ENCODE measurements around the gene PLEKHG3.

The PLEKHG3 gene

DNA sequence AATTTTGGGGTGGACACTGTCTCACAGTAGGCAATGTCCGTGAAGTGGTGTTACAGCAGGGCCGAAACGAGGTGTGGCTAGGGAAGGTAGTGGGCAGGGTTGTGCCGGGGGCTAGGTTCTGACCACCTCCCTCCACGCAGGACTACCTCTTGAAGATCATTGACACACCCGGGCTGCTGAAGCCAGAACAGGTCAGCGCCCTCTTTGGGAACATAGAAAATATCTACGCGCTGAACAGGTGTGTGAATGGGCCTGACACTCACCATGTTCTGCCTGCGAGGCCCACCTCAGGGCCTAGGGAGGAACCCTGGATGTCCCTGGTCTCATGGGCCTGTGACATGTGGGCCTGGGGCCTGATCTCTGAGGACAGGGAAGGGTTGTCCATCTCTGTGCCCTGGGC, 24.6 kb downstream of the PLEKHG3 start:
- ChIA-PET POLR2A (no interaction called here), CTCF (no interaction called here)
- no peak overlapping the region for H3K4me3 ChIP-seq (ENCODE audit: low read depth, low read length)
- TF ChIP-seq, protein P1, sequence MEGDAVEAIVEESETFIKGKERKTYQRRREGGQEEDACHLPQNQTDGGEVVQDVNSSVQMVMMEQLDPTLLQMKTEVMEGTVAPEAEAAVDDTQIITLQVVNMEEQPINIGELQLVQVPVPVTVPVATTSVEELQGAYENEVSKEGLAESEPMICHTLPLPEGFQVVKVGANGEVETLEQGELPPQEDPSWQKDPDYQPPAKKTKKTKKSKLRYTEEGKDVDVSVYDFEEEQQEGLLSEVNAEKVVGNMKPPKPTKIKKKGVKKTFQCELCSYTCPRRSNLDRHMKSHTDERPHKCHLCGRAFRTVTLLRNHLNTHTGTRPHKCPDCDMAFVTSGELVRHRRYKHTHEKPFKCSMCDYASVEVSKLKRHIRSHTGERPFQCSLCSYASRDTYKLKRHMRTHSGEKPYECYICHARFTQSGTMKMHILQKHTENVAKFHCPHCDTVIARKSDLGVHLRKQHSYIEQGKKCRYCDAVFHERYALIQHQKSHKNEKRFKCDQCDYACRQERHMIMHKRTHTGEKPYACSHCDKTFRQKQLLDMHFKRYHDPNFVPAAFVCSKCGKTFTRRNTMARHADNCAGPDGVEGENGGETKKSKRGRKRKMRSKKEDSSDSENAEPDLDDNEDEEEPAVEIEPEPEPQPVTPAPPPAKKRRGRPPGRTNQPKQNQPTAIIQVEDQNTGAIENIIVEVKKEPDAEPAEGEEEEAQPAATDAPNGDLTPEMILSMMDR (IDR thresholded peaks at IDR 0.05; ENCODE audit: insufficient read depth, low read length, missing control alignments): no peak
- DNase-seq (ENCODE audit: low read depth, low spot score): no peak

DNA sequence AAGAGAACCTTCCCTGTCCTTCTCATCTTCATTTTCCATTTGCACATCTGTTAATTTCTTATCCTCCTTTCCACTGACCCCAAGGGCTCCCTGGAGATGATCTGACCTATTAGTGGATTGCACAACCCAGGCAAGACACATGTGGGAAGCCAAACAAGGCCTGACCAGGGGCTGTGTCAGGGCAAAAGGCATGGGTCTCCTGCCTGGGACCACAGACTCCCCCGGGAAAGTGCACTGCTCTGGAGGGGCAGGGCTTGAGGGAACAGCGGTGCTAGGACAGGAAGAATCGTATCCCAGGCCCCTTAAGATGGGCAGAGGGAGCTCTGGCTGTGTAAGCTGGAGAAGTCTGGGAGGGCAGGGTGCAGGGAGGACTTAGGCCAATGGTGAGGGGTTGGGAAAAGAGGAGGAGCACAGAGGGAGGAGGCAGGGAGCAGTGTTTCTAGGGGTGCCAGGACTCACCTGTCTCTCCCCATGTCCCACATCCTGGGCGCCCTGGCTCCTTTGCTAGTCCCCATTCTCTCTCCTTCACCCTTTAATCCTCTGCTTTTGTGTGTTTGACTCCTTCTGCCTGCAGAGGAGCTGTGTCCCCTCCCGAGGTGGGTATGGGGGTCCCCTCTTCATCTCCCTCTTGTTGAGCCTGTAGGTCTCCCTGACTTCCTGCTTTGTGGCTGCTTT, 25.3 kb downstream of the PLEKHG3 start:
- CTCF ChIA-PET: no interaction called here
- TF ChIP-seq, protein P1 (IDR thresholded peaks at IDR 0.05; ENCODE audit: insufficient read depth, low read length, missing control alignments): no peak
- POLR2A ChIA-PET: no interaction called here
- DNase-seq (ENCODE audit: low read depth, low spot score): no peak
- no peak overlapping the region for H3K4me3 ChIP-seq (ENCODE audit: low read depth, low read length)

DNA sequence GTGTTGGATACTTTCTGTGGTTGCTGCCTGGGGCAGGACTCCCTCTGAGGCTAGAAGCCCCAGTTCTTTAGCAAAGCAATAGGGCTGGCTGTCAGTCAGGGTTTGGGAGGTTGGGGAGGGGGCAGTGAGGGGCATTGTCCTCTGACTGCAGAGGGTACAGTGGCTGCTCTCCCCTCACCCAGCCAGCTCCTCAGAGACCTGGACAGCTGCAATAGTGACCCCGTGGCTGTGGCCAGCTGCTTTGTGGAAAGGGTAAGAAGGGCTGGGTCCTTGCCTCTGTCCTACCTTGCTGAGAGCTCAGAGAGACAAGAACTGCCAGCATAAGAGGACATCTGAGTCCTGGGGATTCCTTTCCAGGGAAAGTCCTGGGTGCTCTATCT, 25.8 kb downstream of the PLEKHG3 start:
- no peak for DNase-seq (ENCODE audit: low read depth, low spot score)
- TF ChIP-seq, protein P1 (IDR thresholded peaks at IDR 0.05; ENCODE audit: insufficient read depth, low read length, missing control alignments): no peak
- CTCF ChIA-PET: no interaction called here
- POLR2A ChIA-PET: no interaction called here
- H3K4me3 ChIP-seq (ENCODE audit: low read depth, low read length): no peak overlapping the region

DNA sequence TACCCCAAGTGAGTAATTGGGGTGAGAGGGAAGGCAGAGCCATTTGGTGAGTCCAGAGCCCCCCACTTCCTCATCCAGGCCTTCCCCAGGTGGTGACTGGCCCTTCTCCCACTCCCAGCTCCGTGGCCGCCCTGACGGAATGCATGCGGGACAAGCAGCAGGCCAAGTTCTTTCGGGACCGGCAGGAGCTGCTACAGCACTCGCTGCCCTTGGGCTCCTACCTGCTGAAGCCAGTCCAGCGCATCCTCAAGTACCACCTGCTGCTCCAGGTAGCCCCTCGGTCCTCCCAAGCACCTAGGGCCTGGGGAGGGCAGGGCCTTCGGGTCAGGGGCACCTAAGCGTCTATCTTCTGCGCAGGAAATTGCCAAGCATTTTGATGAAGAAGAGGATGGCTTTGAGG, 26.5 kb downstream of the PLEKHG3 start:
- TF ChIP-seq, protein P1 (IDR thresholded peaks at IDR 0.05; ENCODE audit: insufficient read depth, low read length, missing control alignments): no peak
- ChIA-PET CTCF (no interaction called here), POLR2A (no interaction called here)
- no peak overlapping the region for H3K4me3 ChIP-seq (ENCODE audit: low read depth, low read length)
- DNase-seq (ENCODE audit: low read depth, low spot score): no peak

DNA sequence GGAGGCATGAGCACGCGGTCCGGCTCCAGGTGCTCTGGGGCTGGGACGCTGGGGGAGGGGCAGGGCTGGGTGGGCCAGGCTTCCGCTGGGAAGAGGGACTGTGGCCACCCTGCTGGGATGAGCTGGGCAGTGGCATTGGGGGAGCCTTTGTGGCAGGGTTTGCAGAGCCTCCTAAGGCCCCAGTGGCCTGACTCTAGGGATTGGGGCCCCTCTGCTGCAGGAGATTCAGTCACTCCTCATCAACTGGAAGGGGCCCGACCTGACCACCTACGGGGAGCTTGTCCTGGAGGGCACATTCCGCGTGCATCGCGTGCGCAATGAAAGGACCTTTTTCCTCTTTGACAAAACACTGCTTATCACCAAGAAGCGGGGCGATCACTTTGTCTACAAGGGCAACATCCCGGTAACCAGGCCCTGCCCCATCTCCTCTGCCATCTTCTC, 26.9 kb downstream of the PLEKHG3 start:
- DNase-seq (ENCODE audit: low read depth, low spot score): no peak
- TF ChIP-seq, protein P1 (IDR thresholded peaks at IDR 0.05; ENCODE audit: insufficient read depth, low read length, missing control alignments): no peak
- ChIA-PET CTCF (interaction anchor here (1.3 kb wide), 1 partner anchor 10 kb away, joined by 4 read pairs; no protein-coding TSS in a partner anchor), POLR2A (no interaction called here)
- no peak overlapping the region for H3K4me3 ChIP-seq (ENCODE audit: low read depth, low read length)

DNA sequence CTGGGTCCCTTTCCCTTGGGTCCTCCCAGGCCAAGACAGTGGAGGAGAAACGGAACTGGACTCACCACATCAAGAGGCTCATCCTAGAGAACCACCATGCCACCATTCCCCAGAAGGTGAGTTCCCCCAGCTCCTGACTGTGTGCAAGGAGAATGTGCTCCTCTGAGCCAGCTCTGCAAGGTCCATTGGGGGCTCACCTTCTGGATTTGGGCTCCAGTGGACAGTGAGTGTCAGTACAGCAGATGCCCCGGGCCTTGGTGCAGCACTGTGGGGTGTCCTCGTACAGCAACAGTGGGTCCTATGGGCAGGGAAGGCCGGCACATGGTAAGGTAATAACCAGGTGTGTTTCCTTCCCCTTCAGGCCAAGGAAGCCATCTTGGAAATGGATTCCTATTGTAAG, 27.8 kb downstream of the PLEKHG3 start:
- POLR2A ChIA-PET: no interaction called here
- H3K4me3 ChIP-seq (ENCODE audit: low read depth, low read length): no peak overlapping the region
- no peak for DNase-seq (ENCODE audit: low read depth, low spot score)
- CTCF ChIA-PET: interaction anchor here (1.3 kb wide), 1 partner anchor 11 kb away, joined by 4 read pairs; no protein-coding TSS in a partner anchor
- TF ChIP-seq, protein P1 (IDR thresholded peaks at IDR 0.05; ENCODE audit: insufficient read depth, low read length, missing control alignments): no peak

Measured in AG04449 (cell line).